Measurements from ENCODE around the gene DHX38.

Gene DHX38

GRCh38 chr16:72123426-72123825, 29.8 kb downstream of the DHX38 start:
- DNase-seq: no peak

GRCh38 chr16:72124148-72124547, 30.5 kb downstream of the DHX38 start:
- no peak for DNase-seq

DNA sequence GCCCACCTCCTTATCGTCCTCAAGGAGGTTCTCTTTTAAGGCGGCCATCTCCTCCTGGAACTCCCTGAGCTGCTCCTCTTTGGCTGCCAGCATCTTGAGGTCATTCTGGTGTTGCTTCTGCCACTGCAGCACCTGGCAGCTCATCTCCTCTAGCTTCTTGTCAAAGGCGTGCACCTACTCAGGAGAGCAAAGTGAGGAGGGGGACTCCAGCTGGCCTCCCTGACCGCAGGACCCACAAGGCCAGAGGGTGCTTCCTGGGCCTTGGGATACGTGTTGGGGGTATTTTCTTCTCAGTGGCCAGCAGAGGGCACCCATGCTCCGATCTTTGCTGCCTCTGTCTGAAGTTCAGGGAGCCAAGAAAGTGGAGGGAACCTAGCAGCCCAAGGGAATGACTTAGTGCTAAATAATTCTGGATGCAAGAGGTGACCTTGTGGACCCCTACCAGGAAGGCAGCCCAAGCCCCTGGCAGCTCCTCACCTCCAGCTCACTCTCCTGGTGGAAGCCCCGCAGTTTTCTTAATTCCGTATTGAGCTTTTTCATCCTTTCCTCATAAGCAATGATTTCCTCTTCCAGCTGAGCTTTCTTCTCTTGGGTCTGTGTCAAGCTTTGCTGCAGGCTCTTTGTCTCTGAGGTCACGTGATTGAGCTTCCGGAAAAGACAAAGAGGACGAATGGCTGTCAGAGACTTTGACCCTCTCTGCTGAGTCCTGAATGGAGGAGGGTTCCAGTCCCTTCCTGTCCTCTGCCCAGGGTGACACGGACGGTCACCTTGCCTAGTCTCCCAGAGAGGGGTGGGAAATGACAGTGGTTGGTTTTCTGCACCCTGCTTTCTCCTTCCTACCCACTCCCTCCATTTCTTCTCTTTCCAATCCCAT, 31.4 kb downstream of the DHX38 start:
- DNase-seq: peak; percentile 78 to 80

DNA sequence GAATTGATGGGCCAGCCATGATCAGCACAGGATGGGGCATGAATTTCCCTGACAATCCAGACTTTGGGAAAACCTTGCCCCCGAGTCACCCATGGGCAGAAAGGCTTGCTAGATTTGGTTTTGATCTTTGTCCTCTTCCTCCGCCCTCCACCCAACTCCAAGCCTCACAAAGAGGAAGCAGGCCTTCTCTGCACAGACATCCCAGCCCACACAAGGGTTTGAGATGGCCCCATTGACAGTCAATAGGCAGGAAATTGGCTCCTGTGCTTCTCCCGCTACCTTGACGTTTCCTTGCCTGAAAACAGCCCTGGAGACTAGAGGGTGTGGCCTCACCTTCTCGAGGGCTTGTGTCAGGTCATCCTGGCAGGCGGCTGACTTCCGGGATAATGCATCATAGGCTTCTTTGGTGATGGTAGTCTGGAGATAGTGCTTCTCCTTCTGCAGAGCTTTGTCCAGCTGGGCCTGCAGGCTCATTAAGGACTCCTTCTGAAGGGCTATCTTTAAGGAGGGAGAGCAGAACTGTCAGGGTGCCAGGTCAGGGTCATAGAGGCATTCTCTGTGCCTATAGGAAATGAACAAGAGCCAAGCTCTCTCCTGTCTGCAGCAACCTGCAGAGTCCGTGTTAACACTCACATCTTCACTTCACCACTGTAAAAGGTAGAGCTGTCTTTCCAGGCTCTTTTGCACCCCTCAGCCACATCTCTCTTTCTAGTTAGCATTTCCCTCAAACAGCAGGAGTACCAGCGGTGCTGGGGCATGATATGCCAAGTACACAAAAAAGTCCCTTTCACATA, 32.2 kb downstream of the DHX38 start:
- DNase-seq: no peak

- no peak for DNase-seq
Observed at GRCh38 chr16:72126429-72126765, 32.8 kb downstream of the DHX38 start.

GRCh38 chr16:72128701-72129100, 35.1 kb downstream of the DHX38 start:
- DNase-seq: no peak

DNA sequence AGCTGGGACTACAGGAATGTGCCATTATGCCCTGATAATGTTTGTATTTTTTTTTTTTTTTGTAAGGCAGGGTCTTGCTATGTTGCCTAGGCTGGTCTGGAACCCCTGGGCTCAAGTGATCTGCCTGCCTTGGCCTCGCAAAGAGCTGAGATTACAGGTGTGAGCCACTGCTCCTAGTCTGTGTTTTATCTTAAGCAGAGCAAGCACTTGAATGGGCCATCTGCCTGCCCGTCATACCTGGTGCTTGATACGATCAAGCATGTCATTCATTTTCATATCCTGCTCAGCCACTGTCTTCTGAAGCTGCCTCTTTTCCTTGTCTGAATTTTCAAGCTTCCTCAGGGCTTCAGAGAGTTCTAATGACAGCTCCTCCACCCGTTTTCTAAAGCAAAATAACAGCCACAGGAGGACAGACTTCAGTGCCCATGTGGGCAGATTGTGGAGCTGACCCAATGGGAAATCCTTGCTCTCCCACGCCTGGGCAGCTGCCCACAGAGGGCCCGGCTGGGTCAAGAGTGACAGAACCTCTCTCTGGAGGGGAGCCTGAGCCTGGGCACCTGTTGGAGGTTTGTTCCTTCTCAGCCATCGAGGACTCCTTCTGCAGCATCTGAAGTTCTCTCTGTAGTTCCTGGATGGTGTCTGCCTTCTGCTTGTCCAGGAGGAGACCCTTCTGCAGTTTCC, 36.5 kb downstream of the DHX38 start:
- peak in 1 of 2 experiments; percentile 72 for DNase-seq

GRCh38 chr16:72131036-72131435, 37.4 kb downstream of the DHX38 start:
- no peak for DNase-seq

GRCh38 chr16:72132726-72133125, 39.1 kb downstream of the DHX38 start:
- no peak for DNase-seq

GRCh38 chr16:72134507-72134906, 40.9 kb downstream of the DHX38 start:
- no peak for DNase-seq

DNA sequence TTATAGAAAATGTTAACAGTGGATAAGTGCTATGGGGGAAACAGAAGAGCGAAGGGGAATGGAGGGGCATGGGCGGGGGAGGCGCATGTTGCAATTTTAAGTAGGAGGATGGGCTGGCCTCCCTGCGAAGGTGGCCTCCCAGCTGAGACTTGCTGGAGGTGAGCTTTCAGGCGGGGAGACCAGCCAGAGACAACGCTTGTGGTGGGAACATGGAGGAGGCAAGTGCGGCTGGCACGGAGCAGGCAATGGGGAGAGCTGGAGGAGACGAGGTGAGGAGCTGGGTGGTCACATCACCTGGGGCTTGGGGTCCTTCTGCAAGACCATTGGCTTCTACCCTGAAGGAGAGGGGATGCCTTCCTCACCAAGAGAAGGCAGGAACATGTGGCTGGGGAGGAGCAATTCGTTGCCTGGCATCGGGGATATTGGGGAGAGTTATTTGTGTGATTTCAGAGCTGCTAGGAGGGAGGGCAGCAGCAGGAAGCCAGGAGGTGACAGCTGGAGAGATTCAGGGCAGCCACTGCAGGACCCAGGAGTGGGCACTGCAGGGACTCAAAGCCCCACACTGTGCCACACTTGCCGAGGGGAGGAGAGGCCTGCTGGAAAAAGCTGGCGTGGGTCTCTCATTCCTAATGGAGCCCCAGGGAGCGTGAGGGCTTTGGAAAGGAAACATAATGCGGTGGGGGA, 43.9 kb downstream of the DHX38 start:
- DNase-seq: peak in 1 of 2 experiments; percentile 68

DNA sequence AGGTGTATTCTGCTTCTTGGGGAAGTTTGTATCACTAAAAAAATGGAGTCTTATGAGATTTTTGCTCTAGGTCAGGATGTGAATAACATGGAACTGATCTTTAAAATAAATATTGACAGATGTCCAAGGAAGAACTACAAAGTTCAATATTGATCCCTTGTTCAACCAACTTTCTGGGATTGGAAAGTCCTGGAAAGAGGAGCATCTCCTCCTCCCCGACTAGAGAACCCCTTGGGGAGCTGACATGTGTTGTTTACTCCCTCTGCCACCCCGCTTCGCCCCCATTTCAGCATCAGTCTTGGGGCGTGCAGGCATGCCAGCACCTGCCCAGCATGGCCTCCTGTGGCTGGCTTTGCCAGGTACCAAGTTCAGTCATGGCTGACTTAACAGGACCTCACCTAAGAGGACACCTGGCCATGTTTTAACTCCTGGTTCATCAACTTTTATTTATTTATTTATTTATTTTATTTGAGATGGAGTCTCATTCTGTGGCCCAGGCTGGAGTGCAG, 44.5 kb downstream of the DHX38 start:
- no peak for DNase-seq

GRCh38 chr16:72139908-72140307, 46.3 kb downstream of the DHX38 start:
- DNase-seq: no peak

DNA sequence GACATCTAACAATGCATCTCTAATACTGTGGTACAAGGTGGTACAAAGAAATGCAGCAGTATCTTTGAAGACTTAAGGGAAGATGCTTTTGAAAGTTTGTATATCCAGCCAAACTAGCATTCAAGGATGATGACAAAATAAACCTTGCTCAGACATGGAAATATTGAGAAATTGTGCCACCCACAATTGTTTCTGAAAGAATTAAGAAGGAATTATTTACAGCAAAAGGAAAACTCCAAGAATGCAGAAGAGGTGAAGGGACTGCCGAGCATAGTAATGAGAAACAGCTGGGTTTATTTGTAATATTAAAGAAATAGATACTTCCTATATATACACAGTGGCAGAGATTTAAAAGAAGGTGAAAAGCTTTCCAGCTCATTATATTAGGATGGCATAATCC, 48.8 kb downstream of the DHX38 start:
- no peak for DNase-seq

GRCh38 chr16:72149676-72150464, 56.2 kb downstream of the DHX38 start:
- no peak for DNase-seq

DNA sequence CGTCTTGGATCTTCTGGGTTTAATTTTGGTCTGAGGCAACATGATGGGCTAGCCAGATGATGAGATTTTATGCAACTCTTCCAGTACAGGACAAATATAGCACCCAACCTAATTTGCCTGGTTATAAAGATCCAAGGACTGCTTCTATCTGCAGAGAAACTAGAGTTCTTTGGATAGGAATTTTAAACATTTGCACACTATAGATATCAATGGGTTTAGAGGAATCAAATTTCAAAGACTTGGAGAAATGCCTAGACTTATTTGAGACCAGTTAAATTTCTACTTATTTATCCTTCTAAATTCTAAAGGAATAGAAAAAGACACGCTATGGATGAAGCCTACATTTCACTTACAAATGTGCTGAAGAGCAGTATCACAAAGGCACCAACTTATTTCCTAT, 65.7 kb downstream of the DHX38 start:
- peak in 1 of 2 experiments; percentile 45 for DNase-seq

DNA sequence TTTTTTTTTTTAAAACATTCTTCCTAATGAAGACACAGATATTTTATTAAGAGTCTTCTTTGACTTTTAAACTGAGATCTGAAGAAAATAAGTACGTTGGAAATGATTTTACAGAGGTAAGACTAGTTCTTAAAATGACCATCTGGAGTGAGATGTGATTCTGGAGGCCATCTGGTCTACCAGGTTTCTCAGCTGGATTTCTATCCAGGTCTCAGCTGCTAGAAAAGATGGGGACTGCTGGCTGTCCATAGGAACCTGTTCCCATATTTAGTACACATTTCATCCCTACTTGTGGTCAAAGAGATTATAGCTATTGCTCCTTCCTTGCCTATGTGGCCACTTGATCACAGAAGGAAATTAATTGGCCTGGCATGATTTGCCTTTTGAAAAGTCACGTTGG, 66.2 kb downstream of the DHX38 start:
- peak; percentile 92 to 97 for DNase-seq

- DNase-seq: peak; percentile 21 to 83
Observed at GRCh38 chr16:72162105-72162692, 68.6 kb downstream of the DHX38 start.

Data from NCI-H524 (cell line).